ENCODE measurements around the gene ZNF225. TPM values are rescaled to one million over a fixed set of nuclear protein-coding genes. Genes with fewer than 3 reads are reported as not detected.
A peak's percentile ranks its signal among the peaks of the same experiment; 100 is the strongest.

The ZNF225 gene
- total RNA-seq, 4 donors from 2014 or later = 4.0 to 8.3 (median 6.3) TPM

- H3K4me3 ChIP-seq (replicated peaks in 1 of 3) = peak overlapping the region; percentile 37 to 49 (median 42)
- no peak for TF ChIP-seq CTCF (IDR thresholded peaks at IDR 0.05)
- no peak for TF ChIP-seq POLR2A (IDR thresholded peaks at IDR 0.05)
- H3K27ac ChIP-seq = no peak overlapping the region
Observed at GRCh38 chr19:44072543-44073401, 40.4 kb upstream of the ZNF225 start.

DNA sequence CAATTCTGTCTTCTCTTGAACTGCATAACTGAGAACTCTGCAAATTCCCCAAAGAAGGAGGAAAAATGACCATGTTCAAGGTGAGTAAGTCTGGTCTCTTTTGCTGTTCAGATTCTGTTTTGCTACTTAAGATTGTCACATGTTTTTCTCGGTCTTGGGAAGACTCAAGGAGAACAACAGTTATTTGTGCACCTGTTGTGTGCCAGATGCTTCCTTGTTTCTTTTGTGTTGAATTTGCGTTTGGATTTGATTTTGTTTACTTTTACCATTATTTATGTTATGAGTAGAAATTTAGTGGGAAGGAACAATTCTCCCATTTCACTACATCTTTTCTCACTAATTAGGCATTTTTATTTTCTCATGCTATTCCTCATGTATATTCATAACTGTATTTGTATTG is 36.9 kb upstream of the ZNF225 start:
- H3K4me3 ChIP-seq (replicated peaks in 1 of 3) = no peak overlapping the region
- no peaks in the 10 kb centered on the region for H3K9me3 ChIP-seq
- 89 to 90% methylated on average over 2 of the region's 2 CpGs for WGBS, 2 donors
- H3K36me3 ChIP-seq = peaks cover 0 to 7% of the 10 kb centered on the region in 2 donors
- H3K27me3 ChIP-seq = no peaks in the 10 kb centered on the region
- intact Hi-C loops (cut with DNase I) = no loop called here
- no peak for TF ChIP-seq POLR2A (IDR thresholded peaks at IDR 0.05)
- no peak for TF ChIP-seq CTCF (IDR thresholded peaks at IDR 0.05)
- no peak for DNase-seq
- no peak overlapping the region for H3K27ac ChIP-seq
- peaks cover 8 to 9% of the 10 kb centered on the region in 2 donors for H3K4me1 ChIP-seq

More at GRCh38 chr19:44072543-44073401, 40.4 kb upstream of the ZNF225 start:
- intact Hi-C loops (cut with DNase I) = no loop called here
- WGBS, 2 donors = 20 to 24% methylated on average over 18 of the region's 18 CpGs
- Histone ChIP-seq H3K9me3 (no peaks in the 10 kb centered on the region), H3K36me3 (peaks cover 0 to 2% of the 10 kb centered on the region in 2 donors), H3K27me3 (no peaks in the 10 kb centered on the region), H3K4me1 (peaks cover 8 to 9% of the 10 kb centered on the region in 2 donors)
- DNase-seq = no peak

GRCh38 chr19:44092108-44092507 is 21.1 kb upstream of the ZNF225 start:
- Histone ChIP-seq H3K4me1 (peaks cover 0 to 8% of the 10 kb centered on the region in 2 donors), H3K27ac (no peak overlapping the region), H3K27me3 (no peaks in the 10 kb centered on the region), H3K9me3 (no peaks in the 10 kb centered on the region), H3K4me3 (replicated peaks in 1 of 3) (no peak overlapping the region), H3K36me3 (no peaks in the 10 kb centered on the region)
- TF ChIP-seq POLR2A (IDR thresholded peaks at IDR 0.05) (no peak), CTCF (IDR thresholded peaks at IDR 0.05) (no peak)
- WGBS, 2 donors = 53 to 57% methylated on average over 4 of the region's 4 CpGs
- intact Hi-C loops (cut with DNase I) = loop anchor here (10.0 kb wide), 1 partner anchor 107 kb away; the partner anchor contains the start of gene ZNF155
- DNase-seq = no peak

DNA sequence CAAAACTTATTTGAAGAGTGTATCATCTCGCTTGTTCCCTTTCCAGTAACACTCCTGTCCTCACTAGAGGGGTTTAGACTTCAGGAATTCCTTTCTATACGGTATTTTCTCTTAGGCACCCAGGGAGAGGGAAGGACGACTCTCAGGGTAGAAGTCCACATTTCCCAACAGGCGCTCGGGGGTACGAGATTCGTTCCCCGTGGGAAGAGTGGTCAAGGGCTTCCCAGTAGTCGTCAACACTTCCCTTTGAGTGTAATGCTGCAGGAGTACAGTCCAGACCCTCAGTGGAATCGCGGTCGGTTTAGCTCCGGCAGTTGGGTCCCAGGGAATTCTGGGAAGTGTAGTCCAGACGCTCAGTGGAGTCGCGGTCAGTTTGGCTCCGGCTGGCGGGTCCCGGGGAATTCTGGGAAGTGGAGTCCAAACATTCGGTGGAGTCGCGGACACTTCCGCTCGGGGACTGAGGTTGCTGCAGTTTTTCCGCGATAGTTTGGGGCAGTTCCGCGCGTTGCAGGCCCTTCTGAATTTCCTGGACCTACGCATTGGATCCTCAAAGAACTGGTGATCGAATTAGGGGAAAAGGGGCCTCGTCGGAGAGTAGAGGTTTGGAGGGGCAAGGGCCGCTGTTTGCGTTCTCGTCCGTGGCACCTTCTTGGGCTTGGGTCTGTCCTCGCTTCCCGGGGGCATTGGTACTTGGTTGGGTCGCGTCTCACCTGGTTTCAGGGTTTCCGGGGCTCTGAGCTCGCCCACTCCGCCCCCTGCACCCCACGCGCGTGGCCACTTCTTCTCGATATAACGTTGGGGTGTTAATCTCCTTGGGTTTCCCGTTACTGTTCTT is 19.1 kb upstream of the ZNF225 start, which contains the start of gene ZNF224:
ZNF224 (plus strand) TSS at position 431 of the 835 bp plus-strand sequence. CDS start 3,513 bp downstream, outside the sequence.
- intact Hi-C loops (cut with DNase I) = loop anchor here (10.0 kb wide), 1 partner anchor 109 kb away; the partner anchor contains the start of gene ZNF155
- Histone ChIP-seq H3K27me3 (no peaks in the 10 kb centered on the region), H3K4me3 (replicated peaks in 1 of 3) (peak within 1 kb of the TSS; percentile 8 to 52 (median 49)), H3K36me3 (peaks cover 10 to 11% of the 10 kb centered on the region in 2 donors), H3K4me1 (peaks cover 0 to 8% of the 10 kb centered on the region in 2 donors), H3K9me3 (no peaks in the 10 kb centered on the region), H3K27ac (peak within 1 kb of the TSS; percentile 42 to 54 (median 44))
- peak; percentile 89 for DNase-seq
- 0 to 1% methylated on average over 40 to 45 of the region's 50 CpGs for WGBS, 2 donors
- TF ChIP-seq CTCF (IDR thresholded peaks at IDR 0.05) (no peak), POLR2A (IDR thresholded peaks at IDR 0.05) (peak in 1 of 2 donors; percentile 54)
